Endodermal cell (in vitro differentiated cells): ENCODE measurements around the gene GALNT17. TPM values are rescaled to one million over a fixed set of nuclear protein-coding genes. Genes with fewer than 3 reads are reported as not detected.

Experiments
- DNase-seq: peaks from one replicate; pipeline ENCODE4 v3.0.0-alpha.2; 2017
- H3K27ac ChIP-seq: 2 replicates; pipeline ENCODE4 v1.5.1; 2013; ENCODE audit warnings: mild to moderate bottlenecking, low read depth, low read length, moderate library complexity
- H3K27me3 ChIP-seq: 2 replicates; pipeline ENCODE4 v1.6.1; 2013; ENCODE audit warnings: mild to moderate bottlenecking, low read length, moderate library complexity; ENCODE audit not compliant: insufficient read depth, control insufficient read depth, poor library complexity, severe bottlenecking
- H3K36me3 ChIP-seq: 2 replicates; pipeline ENCODE4 v1.7.0; 2013; ENCODE audit warnings: mild to moderate bottlenecking, low read length, moderate library complexity; ENCODE audit not compliant: control insufficient read depth, insufficient read depth
- H3K4me1 ChIP-seq: one replicate; pipeline ENCODE4 v1.7.0; 2013; ENCODE audit warnings: low read length; ENCODE audit not compliant: control insufficient read depth, insufficient read depth
- H3K4me3 ChIP-seq: 2 replicates; pipeline ENCODE4 v1.5.1; 2013; ENCODE audit warnings: mild to moderate bottlenecking, low read length, moderate library complexity
- H3K9ac ChIP-seq: 2 replicates; pipeline ENCODE4 v1.6.1; 2013; ENCODE audit warnings: mild to moderate bottlenecking, low read length, moderate library complexity; ENCODE audit not compliant: poor library complexity, severe bottlenecking; ENCODE audit errors: extremely low read depth
- H3K9me3 ChIP-seq: 2 replicates; pipeline ENCODE4 v1.6.1; 2013; ENCODE audit warnings: mild to moderate bottlenecking, low read length, moderate library complexity; ENCODE audit not compliant: control insufficient read depth
- H3K27ac Mint-ChIP-seq: 2 replicates; pipeline ENCODE4 v1.8.0; 2020; ENCODE audit warnings: mixed read lengths
- H3K27me3 Mint-ChIP-seq: 2 replicates; pipeline ENCODE4 v1.8.0; 2021; ENCODE audit warnings: mild to moderate bottlenecking, mixed read lengths; ENCODE audit not compliant: insufficient read depth
- H3K36me3 Mint-ChIP-seq: 2 replicates; pipeline ENCODE4 v1.8.0; 2020; ENCODE audit warnings: low read depth, mixed read lengths
- H3K4me1 Mint-ChIP-seq: 2 replicates; pipeline ENCODE4 v1.8.0; 2020; ENCODE audit warnings: mixed read lengths
- H3K4me3 Mint-ChIP-seq: 2 replicates; pipeline ENCODE4 v1.8.0; 2020; ENCODE audit warnings: mild to moderate bottlenecking, moderate library complexity, mixed read lengths
- H3K9me3 Mint-ChIP-seq: 2 replicates; pipeline ENCODE4 v1.8.0; 2020; ENCODE audit warnings: mild to moderate bottlenecking, mixed read lengths
- WGBS, 2 experiments: methylation state at CpG; one replicate each; pipeline versions ENCODE4 v1.1.5 to v1.1.7; 2013; ENCODE audit warnings: missing lambda C conversion rate in 2 of 2, mixed read lengths in 1 of 2; ENCODE audit not compliant: insufficient coverage in 1 of 2, insufficient read length in 1 of 2; 5-methylcytosine and 5-hydroxymethylcytosine counted together
- total RNA-seq, 2 donors: library from RNA; stranded (reverse); fragmentation: NEBNext Ultra II Directional in 1 of 2; extraction: Animal tissue kit (Norgen Biotek cat#: 25700) in 1 of 2; gene quantifications; 2 replicates in 1 of 2; 3 replicates in 1 of 2; pipeline ENCODE4 v1.2.1, GENCODE V29; 2021
- TF ChIP-seq, protein P1 (sequence below): fragments of 200-600 bp; sonication (generic); conservative IDR thresholded peaks from 2 replicates; pipeline ENCODE4 v1.5.0; 2021; ENCODE audit warnings: antibody characterized with exemption, mild to moderate bottlenecking

The GALNT17 gene
- total RNA-seq, 2 donors from 2014 or later: 60.4 to 61.3 TPM

- Mint-ChIP-seq H3K27me3 (no peaks in the 10 kb centered on the region), H3K4me1 (peaks cover 29% of the 10 kb centered on the region), H3K4me3 (no peak overlapping the region), H3K36me3 (peaks cover 32% of the 10 kb centered on the region), H3K9me3 (no peaks in the 10 kb centered on the region), H3K27ac (no peak overlapping the region)
- Histone ChIP-seq H3K9me3 (no peaks in the 10 kb centered on the region), H3K4me1 (no peaks in the 10 kb centered on the region), H3K4me3 (peak overlapping the region; percentile 95), H3K36me3 (peaks cover 35% of the 10 kb centered on the region), H3K27ac (no peak overlapping the region), H3K9ac (no peak overlapping the region), H3K27me3 (no peaks in the 10 kb centered on the region)
- TF ChIP-seq, protein P1, sequence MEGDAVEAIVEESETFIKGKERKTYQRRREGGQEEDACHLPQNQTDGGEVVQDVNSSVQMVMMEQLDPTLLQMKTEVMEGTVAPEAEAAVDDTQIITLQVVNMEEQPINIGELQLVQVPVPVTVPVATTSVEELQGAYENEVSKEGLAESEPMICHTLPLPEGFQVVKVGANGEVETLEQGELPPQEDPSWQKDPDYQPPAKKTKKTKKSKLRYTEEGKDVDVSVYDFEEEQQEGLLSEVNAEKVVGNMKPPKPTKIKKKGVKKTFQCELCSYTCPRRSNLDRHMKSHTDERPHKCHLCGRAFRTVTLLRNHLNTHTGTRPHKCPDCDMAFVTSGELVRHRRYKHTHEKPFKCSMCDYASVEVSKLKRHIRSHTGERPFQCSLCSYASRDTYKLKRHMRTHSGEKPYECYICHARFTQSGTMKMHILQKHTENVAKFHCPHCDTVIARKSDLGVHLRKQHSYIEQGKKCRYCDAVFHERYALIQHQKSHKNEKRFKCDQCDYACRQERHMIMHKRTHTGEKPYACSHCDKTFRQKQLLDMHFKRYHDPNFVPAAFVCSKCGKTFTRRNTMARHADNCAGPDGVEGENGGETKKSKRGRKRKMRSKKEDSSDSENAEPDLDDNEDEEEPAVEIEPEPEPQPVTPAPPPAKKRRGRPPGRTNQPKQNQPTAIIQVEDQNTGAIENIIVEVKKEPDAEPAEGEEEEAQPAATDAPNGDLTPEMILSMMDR: no peak
- WGBS, 2 experiments: 89 to 90% methylated on average over 3 to 4 of the region's 4 CpGs
- DNase-seq: no peak
Observed at GRCh38 chr7:71135116-71135515, 3.2 kb downstream of the GALNT17 start.

- H3K4me1 Mint-ChIP-seq: peaks cover 24% of the 10 kb centered on the region
- no peak overlapping the region for H3K27ac Mint-ChIP-seq
- 84 to 93% methylated on average over 4 of the region's 4 CpGs for WGBS, 2 experiments
- TF ChIP-seq, protein P1: no peak
- H3K9me3 Mint-ChIP-seq: no peaks in the 10 kb centered on the region
- peak overlapping the region; percentile 95 for H3K4me3 ChIP-seq
- no peak overlapping the region for H3K9ac ChIP-seq
- no peaks in the 10 kb centered on the region for H3K27me3 ChIP-seq
- H3K27ac ChIP-seq: no peak overlapping the region
- H3K9me3 ChIP-seq: no peaks in the 10 kb centered on the region
- no peak overlapping the region for H3K4me3 Mint-ChIP-seq
- DNase-seq: no peak
- peaks cover 38% of the 10 kb centered on the region for H3K36me3 Mint-ChIP-seq
- no peaks in the 10 kb centered on the region for H3K4me1 ChIP-seq
- peaks cover 40% of the 10 kb centered on the region for H3K36me3 ChIP-seq
- no peaks in the 10 kb centered on the region for H3K27me3 Mint-ChIP-seq
Observed at GRCh38 chr7:71135663-71136062, 3.7 kb downstream of the GALNT17 start.

DNA sequence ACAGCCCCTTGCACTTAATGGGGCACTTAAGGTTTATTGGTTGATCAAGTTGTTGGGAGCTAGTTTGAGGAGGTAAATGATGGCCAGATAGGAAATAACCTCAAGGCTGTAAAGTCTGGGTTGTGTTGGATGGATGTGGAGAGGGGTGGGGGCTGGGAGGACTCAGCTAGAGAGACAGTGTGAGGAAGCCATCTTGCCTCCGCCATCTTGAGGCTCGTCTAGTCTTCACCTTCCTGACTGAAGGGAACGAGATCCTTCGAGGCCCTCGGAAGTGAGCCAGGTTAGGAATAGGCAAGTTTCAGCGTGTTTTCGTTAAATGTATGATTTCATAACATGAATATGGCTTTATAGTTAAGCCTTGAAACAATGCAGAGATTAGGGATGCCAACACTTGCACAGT, 5.5 kb downstream of the GALNT17 start:
- Mint-ChIP-seq H3K27ac (no peak overlapping the region), H3K4me1 (peaks cover 21% of the 10 kb centered on the region), H3K4me3 (no peak overlapping the region), H3K9me3 (no peaks in the 10 kb centered on the region), H3K36me3 (peaks cover 54% of the 10 kb centered on the region), H3K27me3 (no peaks in the 10 kb centered on the region)
- H3K9me3 ChIP-seq: peaks cover 5% of the 10 kb centered on the region
- peaks cover 58% of the 10 kb centered on the region for H3K36me3 ChIP-seq
- WGBS, 2 experiments: 95 to 96% methylated on average over 7 of the region's 7 CpGs
- no peak overlapping the region for H3K9ac ChIP-seq
- no peak overlapping the region for H3K4me3 ChIP-seq
- no peaks in the 10 kb centered on the region for H3K4me1 ChIP-seq
- TF ChIP-seq, protein P1: no peak
- H3K27me3 ChIP-seq: no peaks in the 10 kb centered on the region
- DNase-seq: no peak
- H3K27ac ChIP-seq: no peak overlapping the region
